ENCODE data around the gene ACTL8. TPM values are rescaled to one million over a fixed set of nuclear protein-coding genes. Genes with fewer than 3 reads are reported as not detected.

The ACTL8 gene
- total and polyA plus RNA-seq, 2 experiments from 2014 or later, result 0.34 TPM; not detected in 1

GRCh38 chr1:17725811-17726582 is 29.1 kb upstream of the ACTL8 start:
- H3K27me3 ChIP-seq, result no peaks in the 10 kb centered on the region
- no peaks in the 10 kb centered on the region for H3K79me2 ChIP-seq
- H3K4me3 ChIP-seq, result no peak overlapping the region
- H2AFZ ChIP-seq, result no peak overlapping the region
- 68% methylated on average over 7 of the region's 7 CpGs for WGBS (ENCODE audit: low lambda C conversion rate, missing lambda C conversion rate)
- no peaks in the 10 kb centered on the region for H3K9me2 ChIP-seq (replicated peaks; ENCODE audit: insufficient read depth)
- no peaks in the 10 kb centered on the region for H3K4me1 ChIP-seq (ENCODE audit: insufficient read depth)
- H3K27ac ChIP-seq, result no peak overlapping the region
- H4K20me1 ChIP-seq (ENCODE audit: insufficient read depth, poor library complexity, severe bottlenecking), result no peaks in the 10 kb centered on the region
- H3K4me2 ChIP-seq, result no peak overlapping the region
- DNase-seq (ENCODE audit: low spot score), result no peak
- no peaks in the 10 kb centered on the region for H3K36me3 ChIP-seq (replicated peaks; ENCODE audit: insufficient read depth, low read depth)
- TF ChIP-seq EZH2phosphoT487 (IDR thresholded peaks at IDR 0.05; ENCODE audit: low read depth, severe bottlenecking, unreplicated experiment) (no peak), EZH2 (IDR thresholded peaks at IDR 0.05; ENCODE audit: borderline replicate concordance) (no peak), CTCF (IDR thresholded peaks at IDR 0.05; ENCODE audit: poor library complexity) (no peak)
- no peaks in the 10 kb centered on the region for H3K9me3 ChIP-seq (ENCODE audit: low read depth)

DNA sequence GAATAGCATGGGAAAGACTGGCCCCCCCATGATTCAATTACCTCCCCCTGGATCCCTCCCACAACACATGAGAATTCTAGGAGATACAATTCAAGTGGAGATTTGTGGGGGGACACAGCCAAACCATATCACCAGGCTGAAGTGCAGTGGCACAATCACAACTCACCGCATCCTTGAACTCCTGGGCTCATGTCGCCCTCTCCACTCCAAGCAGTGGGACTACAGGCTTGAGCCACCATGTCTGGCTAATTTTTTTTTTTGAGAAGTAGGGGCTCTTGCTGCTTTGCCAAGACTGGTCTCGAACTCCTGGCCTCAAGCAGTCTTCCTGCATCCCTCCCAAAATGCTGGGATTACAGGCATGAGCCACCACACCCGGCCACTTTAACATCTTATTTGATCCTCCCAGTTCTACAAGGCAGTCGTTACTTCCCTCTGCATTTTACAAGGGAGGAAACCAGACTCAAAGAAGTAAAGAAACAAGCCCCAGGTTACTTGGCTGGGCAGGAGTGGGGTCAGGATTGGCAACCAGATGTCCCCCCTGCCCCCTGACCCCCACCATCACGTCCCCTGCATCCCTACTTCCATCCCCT is 26.9 kb upstream of the ACTL8 start:
- H3K4me2 ChIP-seq, result no peak overlapping the region
- WGBS (ENCODE audit: low lambda C conversion rate, missing lambda C conversion rate), result 78% methylated on average over 5 of the region's 6 CpGs
- no peaks in the 10 kb centered on the region for H3K4me1 ChIP-seq (ENCODE audit: insufficient read depth)
- TF ChIP-seq EZH2phosphoT487 (IDR thresholded peaks at IDR 0.05; ENCODE audit: low read depth, severe bottlenecking, unreplicated experiment) (no peak), EZH2 (IDR thresholded peaks at IDR 0.05; ENCODE audit: borderline replicate concordance) (no peak), CTCF (IDR thresholded peaks at IDR 0.05; ENCODE audit: poor library complexity) (no peak)
- no peaks in the 10 kb centered on the region for H3K79me2 ChIP-seq
- no peak overlapping the region for H3K27ac ChIP-seq
- H3K27me3 ChIP-seq, result no peaks in the 10 kb centered on the region
- no peaks in the 10 kb centered on the region for H3K9me2 ChIP-seq (replicated peaks; ENCODE audit: insufficient read depth)
- no peaks in the 10 kb centered on the region for H3K9me3 ChIP-seq (ENCODE audit: low read depth)
- no peak overlapping the region for H2AFZ ChIP-seq
- no peak overlapping the region for H3K4me3 ChIP-seq
- no peaks in the 10 kb centered on the region for H3K36me3 ChIP-seq (replicated peaks; ENCODE audit: insufficient read depth, low read depth)
- no peaks in the 10 kb centered on the region for H4K20me1 ChIP-seq (ENCODE audit: insufficient read depth, poor library complexity, severe bottlenecking)
- DNase-seq (ENCODE audit: low spot score), result no peak

DNA sequence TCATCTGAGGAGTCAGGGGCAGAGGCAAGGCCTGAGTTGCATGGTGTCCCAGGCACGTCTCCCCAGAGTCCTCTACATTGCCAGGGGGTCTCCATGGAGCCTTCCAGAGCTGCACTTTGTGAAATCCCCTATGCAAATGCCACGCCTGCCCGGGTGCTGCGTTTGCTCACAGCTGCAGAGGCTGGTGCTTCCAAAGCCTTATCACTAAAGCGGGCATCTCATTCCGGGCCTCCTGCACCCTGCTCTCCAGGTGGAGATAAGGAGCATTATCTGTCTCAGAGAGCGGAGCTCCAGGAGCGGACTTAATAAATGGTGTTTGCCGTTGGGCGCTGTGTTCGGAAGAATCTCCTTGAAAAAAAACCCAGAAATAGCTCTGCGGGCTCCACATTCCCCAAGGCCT is 25.9 kb upstream of the ACTL8 start:
- TF ChIP-seq EZH2phosphoT487 (IDR thresholded peaks at IDR 0.05; ENCODE audit: low read depth, severe bottlenecking, unreplicated experiment) (no peak), EZH2 (IDR thresholded peaks at IDR 0.05; ENCODE audit: borderline replicate concordance) (no peak), CTCF (IDR thresholded peaks at IDR 0.05; ENCODE audit: poor library complexity) (no peak)
- Histone ChIP-seq H3K4me1 (ENCODE audit: insufficient read depth) (no peaks in the 10 kb centered on the region), H3K79me2 (no peaks in the 10 kb centered on the region), H3K9me2 (replicated peaks; ENCODE audit: insufficient read depth) (no peaks in the 10 kb centered on the region), H3K27me3 (no peaks in the 10 kb centered on the region), H2AFZ (no peak overlapping the region), H4K20me1 (ENCODE audit: insufficient read depth, poor library complexity, severe bottlenecking) (no peaks in the 10 kb centered on the region), H3K4me3 (no peak overlapping the region), H3K4me2 (no peak overlapping the region), H3K27ac (no peak overlapping the region), H3K36me3 (replicated peaks; ENCODE audit: insufficient read depth, low read depth) (no peaks in the 10 kb centered on the region), H3K9me3 (ENCODE audit: low read depth) (no peaks in the 10 kb centered on the region)
- WGBS (ENCODE audit: low lambda C conversion rate, missing lambda C conversion rate), result 63% methylated on average over 12 of the region's 12 CpGs
- no peak for DNase-seq (ENCODE audit: low spot score)
